HepG2 (cell line): ENCODE data around the gene FAM53B. TPM values are rescaled to one million over a fixed set of nuclear protein-coding genes. Genes with fewer than 3 reads are reported as not detected.

Source experiments
- CEBPG ChIP-seq: IDR thresholded peaks from 2 replicates; pipeline ENCODE4 v1.6.1; 2016
- PLRG1 ChIP-seq: fragments of 450-650 bp; conservative IDR thresholded peaks from 2 replicates; pipeline ENCODE4 v1.6.1; 2016
- RBAK ChIP-seq: sonication (generic); formaldehyde crosslinking; IDR thresholded peaks from 2 replicates; pipeline ENCODE4 v1.5.1; 2020; ENCODE audit warnings: mild to moderate bottlenecking, missing genetic modification reagents
- ZNF274 ChIP-seq: sonication (generic); formaldehyde crosslinking; IDR thresholded peaks from 2 replicates; pipeline ENCODE4 v1.5.1; 2020; ENCODE audit warnings: mild to moderate bottlenecking, missing genetic modification reagents
- ZNF317 ChIP-seq: sonication (generic); formaldehyde crosslinking; IDR thresholded peaks from 2 replicates; pipeline ENCODE4 v1.5.0; 2020; ENCODE audit warnings: mild to moderate bottlenecking, missing genetic modification reagents
- ZNF333 ChIP-seq: sonication (generic); formaldehyde crosslinking; IDR thresholded peaks from 2 replicates; pipeline ENCODE4 v1.4.0; 2020; ENCODE audit warnings: mild to moderate bottlenecking, missing genetic modification reagents, borderline replicate concordance
- ZNF343 ChIP-seq: sonication (generic); formaldehyde crosslinking; IDR thresholded peaks from 2 replicates; pipeline ENCODE4 v1.4.0; 2020; ENCODE audit warnings: mild to moderate bottlenecking, missing genetic modification reagents
- ZNF713 ChIP-seq: sonication (generic); formaldehyde crosslinking; IDR thresholded peaks from 2 replicates; pipeline ENCODE4 v1.4.0; 2020; ENCODE audit warnings: mild to moderate bottlenecking, missing genetic modification reagents
- ZNF75D ChIP-seq: sonication (generic); formaldehyde crosslinking; IDR thresholded peaks from 2 replicates; pipeline ENCODE4 v1.8.1; 2023; ENCODE audit warnings: missing genetic modification reagents, mild to moderate bottlenecking, borderline replicate concordance
- ZNF781 ChIP-seq: sonication (generic); formaldehyde crosslinking; IDR thresholded peaks from 2 replicates; pipeline ENCODE4 v1.5.1; 2020; ENCODE audit warnings: borderline replicate concordance, mild to moderate bottlenecking, missing genetic modification reagents; ENCODE audit errors: not compliant biosample characterization
- polyA plus RNA-seq, 8 experiments: library from polyadenylated mRNA; depleted of rRNA in 3 of 8; stranded (reverse) in 7 of 8; unstranded in 1 of 8; fragments of >200 nt; fragmentation: Illumina TruSeq in 4 of 8; extraction: Trizol in 4 of 8; gene quantifications; 2 replicates each; pipeline versions ENCODE4 v1.2.1 to v1.2.3, GENCODE V29; 2011 to 2016; ENCODE audit warnings: low read depth in 4 of 8, missing spikeins in 1 of 8, mixed read lengths in 1 of 8; ENCODE audit not compliant: insufficient read depth in 1 of 8
- total RNA-seq, 5 experiments: library from RNA; depleted of rRNA; stranded (reverse); fragments of >200 nt; fragmentation: Illumina TruSeq; extraction: Trizol; gene quantifications; 2 replicates each; pipeline ENCODE4 v1.2.3, GENCODE V29; 2016; ENCODE audit warnings: low read depth in 1 of 5
- TF ChIP-seq, protein P1 (sequence below): sonication (generic); formaldehyde crosslinking; IDR thresholded peaks from 2 replicates; pipeline ENCODE4 v1.5.0; 2020; ENCODE audit warnings: missing genetic modification reagents
- TF ChIP-seq, protein P2 (sequence below): IDR thresholded peaks from 2 replicates; pipeline ENCODE4 v1.6.1; 2016; ENCODE audit warnings: missing genetic modification reagents, missing compliant biosample characterization
- TF ChIP-seq, protein P3 (sequence below): sonication (generic); formaldehyde crosslinking; IDR thresholded peaks from 2 replicates; pipeline ENCODE4 v1.8.0; 2022; ENCODE audit warnings: mild to moderate bottlenecking, missing genetic modification reagents; ENCODE audit not compliant: insufficient replicate concordance
- TF ChIP-seq, protein P4 (sequence below): sonication (generic); formaldehyde crosslinking; conservative IDR thresholded peaks from 2 replicates; pipeline ENCODE4 v1.4.0; 2020; ENCODE audit warnings: missing genetic modification reagents
- TF ChIP-seq, protein P5 (sequence below): IDR thresholded peaks from 2 replicates; pipeline ENCODE4 v1.6.1; 2016
- TF ChIP-seq, protein P6 (sequence below): sonication (generic); formaldehyde crosslinking; IDR thresholded peaks from 2 replicates; pipeline ENCODE4 v1.4.0; 2020; ENCODE audit warnings: missing genetic modification reagents

FAM53B gene
- total and polyA plus RNA-seq, 2 of the 13 experiments (the other 11 are each of a cell fraction or from before 2014, with no cell fraction given), result 6.4 to 19.3 TPM

DNA sequence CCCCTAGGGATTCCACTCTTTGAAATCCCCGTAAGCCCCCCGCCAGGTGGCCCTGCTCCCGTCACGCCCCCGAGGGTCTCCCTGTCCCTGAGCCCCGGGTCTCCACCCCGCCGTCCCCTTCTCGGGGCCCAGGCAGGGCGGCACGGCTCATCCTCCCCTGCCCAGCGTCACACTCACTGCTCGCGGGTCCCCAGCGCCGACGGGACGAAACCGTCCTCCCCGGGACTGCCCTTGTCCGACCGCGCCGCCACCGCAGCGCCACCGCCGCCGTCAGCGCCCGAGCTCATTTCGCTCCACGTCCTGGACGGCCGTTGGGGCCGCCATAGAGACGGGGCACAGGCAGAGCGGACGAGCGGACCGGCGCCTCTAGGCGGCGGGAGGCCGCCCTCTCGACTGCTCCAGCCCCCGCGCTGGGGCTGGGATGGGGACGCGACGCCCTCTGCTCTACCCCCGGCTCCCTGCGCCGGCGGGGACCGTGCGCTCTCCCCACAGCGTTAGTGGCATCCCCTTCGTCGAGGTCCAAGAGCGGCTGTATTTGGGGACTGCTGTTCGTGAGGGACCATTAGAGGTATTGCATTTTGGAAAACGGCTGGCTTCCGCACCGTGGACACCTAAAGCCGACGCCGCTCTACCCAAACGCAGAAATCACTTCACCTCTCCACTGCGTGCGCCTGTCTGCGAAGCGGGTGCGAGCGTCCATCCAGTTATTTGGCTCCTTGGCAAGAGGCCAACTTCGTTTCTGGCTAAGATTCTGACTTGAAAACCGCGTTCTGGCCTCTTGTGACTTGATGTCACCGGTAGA lies 47.6 kb upstream of the FAM53B start, which contains the start of gene EEF1AKMT2 (continued):
- TF ChIP-seq, protein P1, sequence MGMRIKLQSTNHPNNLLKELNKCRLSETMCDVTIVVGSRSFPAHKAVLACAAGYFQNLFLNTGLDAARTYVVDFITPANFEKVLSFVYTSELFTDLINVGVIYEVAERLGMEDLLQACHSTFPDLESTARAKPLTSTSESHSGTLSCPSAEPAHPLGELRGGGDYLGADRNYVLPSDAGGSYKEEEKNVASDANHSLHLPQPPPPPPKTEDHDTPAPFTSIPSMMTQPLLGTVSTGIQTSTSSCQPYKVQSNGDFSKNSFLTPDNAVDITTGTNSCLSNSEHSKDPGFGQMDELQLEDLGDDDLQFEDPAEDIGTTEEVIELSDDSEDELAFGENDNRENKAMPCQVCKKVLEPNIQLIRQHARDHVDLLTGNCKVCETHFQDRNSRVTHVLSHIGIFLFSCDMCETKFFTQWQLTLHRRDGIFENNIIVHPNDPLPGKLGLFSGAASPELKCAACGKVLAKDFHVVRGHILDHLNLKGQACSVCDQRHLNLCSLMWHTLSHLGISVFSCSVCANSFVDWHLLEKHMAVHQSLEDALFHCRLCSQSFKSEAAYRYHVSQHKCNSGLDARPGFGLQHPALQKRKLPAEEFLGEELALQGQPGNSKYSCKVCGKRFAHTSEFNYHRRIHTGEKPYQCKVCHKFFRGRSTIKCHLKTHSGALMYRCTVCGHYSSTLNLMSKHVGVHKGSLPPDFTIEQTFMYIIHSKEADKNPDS (CRISPR knock-in tag), result peak; percentile 92
- TF ChIP-seq, protein P2, sequence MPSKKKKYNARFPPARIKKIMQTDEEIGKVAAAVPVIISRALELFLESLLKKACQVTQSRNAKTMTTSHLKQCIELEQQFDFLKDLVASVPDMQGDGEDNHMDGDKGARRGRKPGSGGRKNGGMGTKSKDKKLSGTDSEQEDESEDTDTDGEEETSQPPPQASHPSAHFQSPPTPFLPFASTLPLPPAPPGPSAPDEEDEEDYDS (CRISPR knock-in tag), result peak; percentile 66
- TF ChIP-seq ZNF713 (no peak), ZNF343 (peak; percentile 53; the same call in 1 of the 2 replicates), ZNF333 (CRISPR knock-in tag) (no peak; the same call in 1 of the 2 replicates), ZNF317 (CRISPR knock-in tag) (0 out of 2 replicates have a peak, but pooled peaks have one; percentile 66), ZNF274 (CRISPR knock-in tag) (peak; percentile 94), ZNF75D (CRISPR knock-in tag) (no peak), RBAK (no peak), ZNF781 (peak; percentile 36), PLRG1 (no peak), CEBPG (CRISPR knock-in tag) (peak; percentile 37; the same call in 1 of the 2 replicates)
- TF ChIP-seq, protein P3, sequence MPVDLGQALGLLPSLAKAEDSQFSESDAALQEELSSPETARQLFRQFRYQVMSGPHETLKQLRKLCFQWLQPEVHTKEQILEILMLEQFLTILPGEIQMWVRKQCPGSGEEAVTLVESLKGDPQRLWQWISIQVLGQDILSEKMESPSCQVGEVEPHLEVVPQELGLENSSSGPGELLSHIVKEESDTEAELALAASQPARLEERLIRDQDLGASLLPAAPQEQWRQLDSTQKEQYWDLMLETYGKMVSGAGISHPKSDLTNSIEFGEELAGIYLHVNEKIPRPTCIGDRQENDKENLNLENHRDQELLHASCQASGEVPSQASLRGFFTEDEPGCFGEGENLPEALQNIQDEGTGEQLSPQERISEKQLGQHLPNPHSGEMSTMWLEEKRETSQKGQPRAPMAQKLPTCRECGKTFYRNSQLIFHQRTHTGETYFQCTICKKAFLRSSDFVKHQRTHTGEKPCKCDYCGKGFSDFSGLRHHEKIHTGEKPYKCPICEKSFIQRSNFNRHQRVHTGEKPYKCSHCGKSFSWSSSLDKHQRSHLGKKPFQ, result peak; percentile 91
- TF ChIP-seq, protein P4, sequence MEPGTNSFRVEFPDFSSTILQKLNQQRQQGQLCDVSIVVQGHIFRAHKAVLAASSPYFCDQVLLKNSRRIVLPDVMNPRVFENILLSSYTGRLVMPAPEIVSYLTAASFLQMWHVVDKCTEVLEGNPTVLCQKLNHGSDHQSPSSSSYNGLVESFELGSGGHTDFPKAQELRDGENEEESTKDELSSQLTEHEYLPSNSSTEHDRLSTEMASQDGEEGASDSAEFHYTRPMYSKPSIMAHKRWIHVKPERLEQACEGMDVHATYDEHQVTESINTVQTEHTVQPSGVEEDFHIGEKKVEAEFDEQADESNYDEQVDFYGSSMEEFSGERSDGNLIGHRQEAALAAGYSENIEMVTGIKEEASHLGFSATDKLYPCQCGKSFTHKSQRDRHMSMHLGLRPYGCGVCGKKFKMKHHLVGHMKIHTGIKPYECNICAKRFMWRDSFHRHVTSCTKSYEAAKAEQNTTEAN, result peak; percentile 69; the same call in 1 of the 2 replicates
- TF ChIP-seq, protein P5, sequence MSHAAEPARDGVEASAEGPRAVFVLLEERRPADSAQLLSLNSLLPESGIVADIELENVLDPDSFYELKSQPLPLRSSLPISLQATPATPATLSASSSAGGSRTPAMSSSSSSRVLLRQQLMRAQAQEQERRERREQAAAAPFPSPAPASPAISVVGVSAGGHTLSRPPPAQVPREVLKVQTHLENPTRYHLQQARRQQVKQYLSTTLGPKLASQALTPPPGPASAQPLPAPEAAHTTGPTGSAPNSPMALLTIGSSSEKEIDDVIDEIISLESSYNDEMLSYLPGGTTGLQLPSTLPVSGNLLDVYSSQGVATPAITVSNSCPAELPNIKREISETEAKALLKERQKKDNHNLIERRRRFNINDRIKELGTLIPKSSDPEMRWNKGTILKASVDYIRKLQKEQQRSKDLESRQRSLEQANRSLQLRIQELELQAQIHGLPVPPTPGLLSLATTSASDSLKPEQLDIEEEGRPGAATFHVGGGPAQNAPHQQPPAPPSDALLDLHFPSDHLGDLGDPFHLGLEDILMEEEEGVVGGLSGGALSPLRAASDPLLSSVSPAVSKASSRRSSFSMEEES, result 0 out of 2 replicates have a peak, but pooled peaks have one; percentile 48
- TF ChIP-seq, protein P6, sequence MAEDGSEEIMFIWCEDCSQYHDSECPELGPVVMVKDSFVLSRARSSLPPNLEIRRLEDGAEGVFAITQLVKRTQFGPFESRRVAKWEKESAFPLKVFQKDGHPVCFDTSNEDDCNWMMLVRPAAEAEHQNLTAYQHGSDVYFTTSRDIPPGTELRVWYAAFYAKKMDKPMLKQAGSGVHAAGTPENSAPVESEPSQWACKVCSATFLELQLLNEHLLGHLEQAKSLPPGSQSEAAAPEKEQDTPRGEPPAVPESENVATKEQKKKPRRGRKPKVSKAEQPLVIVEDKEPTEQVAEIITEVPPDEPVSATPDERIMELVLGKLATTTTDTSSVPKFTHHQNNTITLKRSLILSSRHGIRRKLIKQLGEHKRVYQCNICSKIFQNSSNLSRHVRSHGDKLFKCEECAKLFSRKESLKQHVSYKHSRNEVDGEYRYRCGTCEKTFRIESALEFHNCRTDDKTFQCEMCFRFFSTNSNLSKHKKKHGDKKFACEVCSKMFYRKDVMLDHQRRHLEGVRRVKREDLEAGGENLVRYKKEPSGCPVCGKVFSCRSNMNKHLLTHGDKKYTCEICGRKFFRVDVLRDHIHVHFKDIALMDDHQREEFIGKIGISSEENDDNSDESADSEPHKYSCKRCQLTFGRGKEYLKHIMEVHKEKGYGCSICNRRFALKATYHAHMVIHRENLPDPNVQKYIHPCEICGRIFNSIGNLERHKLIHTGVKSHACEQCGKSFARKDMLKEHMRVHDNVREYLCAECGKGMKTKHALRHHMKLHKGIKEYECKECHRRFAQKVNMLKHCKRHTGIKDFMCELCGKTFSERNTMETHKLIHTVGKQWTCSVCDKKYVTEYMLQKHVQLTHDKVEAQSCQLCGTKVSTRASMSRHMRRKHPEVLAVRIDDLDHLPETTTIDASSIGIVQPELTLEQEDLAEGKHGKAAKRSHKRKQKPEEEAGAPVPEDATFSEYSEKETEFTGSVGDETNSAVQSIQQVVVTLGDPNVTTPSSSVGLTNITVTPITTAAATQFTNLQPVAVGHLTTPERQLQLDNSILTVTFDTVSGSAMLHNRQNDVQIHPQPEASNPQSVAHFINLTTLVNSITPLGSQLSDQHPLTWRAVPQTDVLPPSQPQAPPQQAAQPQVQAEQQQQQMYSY, result peak; percentile 35; the same call in 1 of the 2 replicates
